Pancreas (tissue), 10 donors: ENCODE results near the gene CHST14. TPM values are rescaled to one million over a fixed set of nuclear protein-coding genes. Genes with fewer than 3 reads are reported as not detected.
A peak's percentile ranks its signal among the peaks of the same experiment; 100 is the strongest.

Experiments
- ATAC-seq, 4 donors: fragments of 200-7000 bp; cut with Tn5 transposase; one replicate each; pipeline versions ENCODE4 v1.8.0 to v1.9.1; 2020; ENCODE audit warnings: mild to moderate bottlenecking in 4 of 4, moderate library complexity in 4 of 4
- DNase-seq, 6 donors: peaks; one replicate each; pipeline ENCODE4 v3.0.0-alpha.2; 2020
- FAIRE-seq: peaks from 2 replicates; lab custom pipeline; 2012; peaks lifted over from hg19 to GRCh38; lab: Jason Lieb, UNC
- H3K27ac ChIP-seq, 4 donors: fragments of 200-600 bp; sonication (generic); 1 replicate in 3 of 4; 2 replicates in 1 of 4; pipeline versions ENCODE4 v1.5.0 to v1.8.0; 2020
- H3K27me3 ChIP-seq, 4 donors: fragments of 200-600 bp; one replicate each; pipeline ENCODE4 v1.8.0; 2021
- H3K36me3 ChIP-seq, 3 donors: fragments of 200-600 bp; sonication (generic) in 1 of 3; one replicate each; pipeline versions ENCODE4 v1.5.0 to v1.8.0; 2020 to 2021
- H3K4me1 ChIP-seq, 3 donors: fragments of 200-600 bp; one replicate each; pipeline ENCODE4 v1.8.0; 2021
- H3K4me3 ChIP-seq, 4 donors: fragments of 200-600 bp; sonication (generic) in 2 of 4; one replicate each; pipeline versions ENCODE4 v1.5.0 to v1.8.0; 2020 to 2021
- H3K9me3 ChIP-seq, 4 donors: fragments of 200-600 bp; one replicate each; pipeline ENCODE4 v1.8.0; 2021
- CTCF ChIP-seq, 4 donors: fragments of 200-600 bp; sonication (generic) in 3 of 4; IDR thresholded peaks; one replicate each; pipeline versions ENCODE4 v1.5.0 to v1.8.0; 2021; ENCODE audit warnings: antibody characterized with exemption in 4 of 4
- WGBS, 2 donors: extraction: QIAGEN DNeasy Blood & Tissue Kit; methylation state at CpG; one replicate each; pipeline ENCODE4 v1.1.7; 2013; 5-methylcytosine and 5-hydroxymethylcytosine counted together
- intact Hi-C, 3 donors: fragments of 100-400 bp; cut with DNase I; formaldehyde crosslinking; loops; one replicate each; pipeline versions ENCODE4 v1.11.1 to v1.14.2; 2022
- polyA plus RNA-seq, 2 donors: library from polyadenylated mRNA; stranded (reverse); fragments of 200-250 nt; gene quantifications; one replicate each; pipeline ENCODE4 v1.2.3, GENCODE V29; 2013
- total RNA-seq, 6 donors: library from RNA; stranded (reverse); fragmentation: NEBNext Ultra II Directional in 4 of 6; extraction: Animal tissue kit (Norgen Biotek cat#: 25700) in 4 of 6; gene quantifications; one replicate each; pipeline versions ENCODE4 v1.2.1 to v1.2.4, GENCODE V29; 2021 to 2023
- donor health status: healthy with polysubstance abuse.
- donor health status: DM: no; HTN: no; CAD: no; lungs with moderate emphysema.
- donor health status: DM: no; HTN: no; CAD: no.
- donor health status: control.
- donor health status: control.
- donor health status: Bipolar disorder and iron deficiency.
- donor health status: DM: yes; HTN: yes; CAD: no.
- donor health status: DM: no; HTN: no; CAD: no.
- donor health status: DM: no; HTN: no; CAD: no.
- donor health status: DM: yes; HTN: yes; CAD: no.

The CHST14 gene
- total and polyA plus RNA-seq, 8 donors = 3.1 to 8.9 (median 4.3) TPM

- Histone ChIP-seq H3K4me1 (peaks cover 7 to 36% (median 11%) of the 10 kb centered on the region in 3 donors), H3K9me3 (no peaks in the 10 kb centered on the region), H3K36me3 (no peaks in the 10 kb centered on the region), H3K27ac (peak within 1 kb of the TSS; percentile 60 to 82 (median 70)), H3K4me3 (peak within 1 kb of the TSS; percentile 62 to 92 (median 86)), H3K27me3 (no peaks in the 10 kb centered on the region)
- peak; percentile 96 to 99 (median 98) for DNase-seq
- peak; percentile 78 to 89 (median 84) for ATAC-seq
- TF ChIP-seq CTCF (IDR thresholded peaks at IDR 0.05) = no peak
- 0 to 1% methylated on average over 31 to 119 of the region's 119 CpGs for WGBS, 2 donors
- intact Hi-C loops = no loop called here
- FAIRE-seq = no peak
These were observed 29.8 kb upstream of the CHST14 start, which contains the start of gene BAHD1 for GRCh38 chr15:40440743-40441564. Gene BAHD1 (plus strand): TSS chr15:40440953. CDS start chr15:40458465, 17,512 bp downstream.

- Histone ChIP-seq H3K27ac (peak overlapping the region in 3 of 4 donors; percentile 2 to 44 (median 8)), H3K36me3 (no peaks in the 10 kb centered on the region), H3K27me3 (no peaks in the 10 kb centered on the region), H3K9me3 (no peaks in the 10 kb centered on the region), H3K4me1 (peaks cover 7 to 32% (median 7%) of the 10 kb centered on the region in 3 donors), H3K4me3 (peak overlapping the region; percentile 62 to 92 (median 86))
- ATAC-seq = peak in 2 of 4 donors; percentile 1 to 4
- no peak for FAIRE-seq
- intact Hi-C loops = no loop called here
- TF ChIP-seq CTCF (IDR thresholded peaks at IDR 0.05) = no peak
- WGBS, 2 donors = 1% methylated on average over 50 to 119 of the region's 119 CpGs
- DNase-seq = peak in 5 of 6 donors; percentile 48 to 86 (median 62)
These were observed 28.9 kb upstream of the CHST14 start for GRCh38 chr15:40441565-40442531.

GRCh38 chr15:40443255-40443654 lies 27.5 kb upstream of the CHST14 start:
- H3K4me3 ChIP-seq = no peak overlapping the region

GRCh38 chr15:40443846-40444245 lies 26.9 kb upstream of the CHST14 start:
- Histone ChIP-seq H3K4me1 (peaks cover 7 to 28% (median 7%) of the 10 kb centered on the region in 3 donors), H3K27ac (no peak overlapping the region), H3K9me3 (no peaks in the 10 kb centered on the region), H3K36me3 (no peaks in the 10 kb centered on the region), H3K4me3 (no peak overlapping the region), H3K27me3 (no peaks in the 10 kb centered on the region)
- DNase-seq (no peak), ATAC-seq (no peak), FAIRE-seq (no peak)
- WGBS, 2 donors = 76 to 79% methylated on average over 3 of the region's 3 CpGs
- intact Hi-C loops = no loop called here
- TF ChIP-seq CTCF (IDR thresholded peaks at IDR 0.05) = no peak

More at GRCh38 chr15:40443255-40443654, 27.5 kb upstream of the CHST14 start:
- H3K36me3 ChIP-seq = no peaks in the 10 kb centered on the region
- H3K27me3 ChIP-seq = no peaks in the 10 kb centered on the region
- FAIRE-seq (no peak), DNase-seq (no peak), ATAC-seq (no peak)
- H3K27ac ChIP-seq = no peak overlapping the region
- TF ChIP-seq CTCF (IDR thresholded peaks at IDR 0.05) = no peak
- 49 to 56% methylated on average over 4 of the region's 4 CpGs for WGBS, 2 donors
- H3K4me1 ChIP-seq = peaks cover 7 to 32% (median 7%) of the 10 kb centered on the region in 3 donors
- no peaks in the 10 kb centered on the region for H3K9me3 ChIP-seq
- intact Hi-C loops = no loop called here
